Stimulated activated CD4-positive, alpha-beta T cell treated with anti-CD3 and anti-CD28 coated beads, Interleukin-2, amount 100 ng/mL, for 48 hours (primary cell): ENCODE results near the gene NRCAM.

Source experiments
- DNase-seq, 2 donors: peaks; one replicate each; pipeline ENCODE4 v3.0.0-alpha.2; 2020

NRCAM gene

GRCh38 chr7:108114117-108114841 is 342.0 kb downstream of the NRCAM start:
- DNase-seq: no peak

- no peak for DNase-seq
Measured at GRCh38 chr7:108112683-108113082, 343.6 kb downstream of the NRCAM start.

- no peak for DNase-seq
Measured at GRCh38 chr7:108109221-108109908, 346.9 kb downstream of the NRCAM start.

- DNase-seq: no peak
Measured at GRCh38 chr7:108108131-108108530, 348.1 kb downstream of the NRCAM start.

- no peak for DNase-seq
Measured at GRCh38 chr7:108104324-108104723, 351.9 kb downstream of the NRCAM start.

- no peak for DNase-seq
Measured at GRCh38 chr7:108103558-108104298, 352.5 kb downstream of the NRCAM start.

GRCh38 chr7:108102671-108103312 is 353.4 kb downstream of the NRCAM start:
- no peak for DNase-seq

- DNase-seq: no peak
Measured at GRCh38 chr7:108101759-108102158, 354.5 kb downstream of the NRCAM start.

GRCh38 chr7:108099713-108100112 is 356.5 kb downstream of the NRCAM start:
- DNase-seq: no peak

- DNase-seq: no peak
Measured at GRCh38 chr7:108097703-108098102, 358.5 kb downstream of the NRCAM start.
